Measurements from ENCODE around the gene LMBRD2.
"Not testable (repeated sequence)": the region's sequence is repeated elsewhere in the genome, so short reads cannot be mapped to it uniquely, and the experiment has no call there.

Gene LMBRD2

DNA sequence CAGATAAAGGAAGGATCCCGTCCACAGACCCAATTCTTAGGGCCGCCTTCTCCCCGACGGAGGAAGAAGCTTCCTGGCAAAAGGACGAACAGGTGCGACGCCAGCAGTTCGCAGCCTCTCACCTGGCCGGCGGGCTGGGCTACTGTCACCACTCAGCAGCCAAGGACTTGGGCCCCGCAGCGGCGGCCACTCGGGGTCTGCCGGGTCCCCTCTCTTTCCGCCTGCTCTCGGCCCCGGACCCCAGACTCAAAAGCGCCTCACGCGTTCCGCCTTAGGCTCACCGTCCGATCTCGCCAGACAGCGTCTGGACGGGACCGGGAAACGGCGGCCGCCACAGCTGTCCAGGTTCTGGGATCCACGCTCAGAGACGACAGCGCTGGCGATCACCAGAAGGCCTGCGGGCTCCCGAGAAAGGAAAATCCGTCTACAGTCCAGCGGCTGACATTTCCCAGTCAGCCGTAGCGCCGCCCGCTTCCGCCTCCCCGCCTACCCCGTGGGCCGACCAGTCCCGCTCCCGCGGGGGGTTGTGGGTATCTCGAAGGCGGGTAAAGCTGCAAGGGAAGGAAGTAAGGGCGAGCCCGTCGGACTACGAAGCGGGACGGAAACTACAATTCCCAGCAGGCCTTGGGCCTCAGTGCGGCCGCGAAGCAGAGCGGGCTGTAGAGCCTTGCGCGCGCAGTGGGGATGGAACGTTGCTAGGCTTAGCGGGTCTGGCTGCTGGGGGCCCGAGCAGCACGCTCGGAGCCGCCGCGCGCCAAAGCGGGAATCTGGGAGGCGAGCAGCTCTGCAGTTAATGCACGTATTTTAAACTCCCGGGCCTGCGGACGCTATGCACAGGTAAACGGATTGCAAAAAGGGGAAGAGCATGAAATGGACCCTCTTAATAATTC, at the start of gene LMBRD2, which contains the start of gene SKP2:
TSS of gene LMBRD2 (minus strand) at position 454 of the 890 bp plus-strand sequence. CDS start 8,538 bp downstream, outside the sequence.
TSS of gene SKP2 (plus strand) at position 678 of the 890 bp plus-strand sequence. CDS start at position 830, 152 bp downstream.
- DNase-seq = peak; percentile 96

DNA sequence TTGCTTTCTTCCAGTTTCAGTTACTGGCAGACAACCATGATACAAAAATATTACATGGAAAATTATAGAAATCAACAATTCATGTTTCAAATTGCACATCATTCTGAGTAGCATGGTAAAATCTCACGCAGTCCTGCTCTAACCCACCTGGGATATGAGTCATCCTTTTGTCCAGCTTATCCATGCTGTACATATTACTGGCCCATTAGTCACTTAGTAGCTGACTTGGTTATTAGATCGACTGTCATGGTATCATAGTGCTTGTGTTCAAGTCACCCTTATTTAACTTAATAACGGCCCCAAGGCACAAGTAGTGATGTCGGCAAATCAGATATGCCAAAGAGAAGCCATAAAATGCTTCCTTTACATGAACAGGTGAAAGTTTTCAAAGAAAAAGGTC, 48.8 kb upstream of the LMBRD2 start:
- no peak for DNase-seq

DNA sequence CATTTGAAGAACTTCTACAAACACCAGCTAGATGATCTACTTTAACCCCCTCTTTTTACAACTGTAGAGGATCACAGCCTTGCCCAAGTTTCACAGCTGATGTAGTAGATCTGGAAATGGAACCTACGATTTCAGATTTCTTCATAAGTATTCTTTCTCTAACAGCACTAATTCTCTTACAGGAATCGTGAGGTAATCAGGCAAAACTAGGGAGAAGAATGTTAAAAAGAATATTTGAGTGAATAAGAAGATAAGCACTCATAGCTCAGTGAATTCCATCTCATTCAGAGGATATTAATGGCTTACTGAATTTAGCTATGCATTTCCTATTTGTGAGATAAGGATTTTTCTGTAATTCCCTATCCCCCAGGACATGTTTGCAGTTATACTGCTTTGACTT, 47.9 kb upstream of the LMBRD2 start:
- no peak for DNase-seq

DNA sequence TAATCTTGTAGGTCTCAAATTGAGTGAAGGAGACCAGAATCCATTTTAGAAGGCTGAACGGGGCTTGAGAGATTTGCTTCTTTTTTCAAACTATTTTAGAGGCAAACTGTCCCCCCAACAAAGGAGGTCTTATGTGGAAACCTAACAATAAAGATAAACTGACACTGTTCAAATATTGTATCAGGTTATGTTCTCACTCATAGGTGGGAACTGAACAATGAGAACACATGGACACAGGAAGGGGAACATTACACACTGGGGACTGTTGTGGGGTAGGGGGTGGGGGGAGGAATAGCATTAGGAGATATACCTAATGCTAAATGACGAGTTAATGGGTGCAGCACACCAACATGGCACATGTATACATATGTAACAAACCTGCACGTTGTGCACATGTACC, 47.1 kb upstream of the LMBRD2 start:
- not testable (repeated sequence) for DNase-seq

DNA sequence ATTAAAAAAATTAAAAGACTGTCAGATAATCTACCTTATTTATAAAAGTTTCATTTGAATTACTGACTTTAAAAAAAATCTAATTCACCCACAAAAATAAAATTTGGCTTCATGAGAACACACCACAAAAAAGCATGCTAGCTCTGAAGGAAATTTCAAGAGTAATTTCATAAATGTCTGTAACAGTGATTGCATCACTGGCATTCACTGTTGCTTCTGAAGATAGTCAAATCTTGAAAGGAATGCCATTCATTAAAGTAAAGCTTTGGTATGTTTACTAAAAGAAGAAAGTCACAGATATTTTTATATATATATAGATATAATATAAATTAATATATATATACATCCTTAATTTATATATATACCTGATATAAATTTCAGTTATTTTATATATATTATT, 46.6 kb upstream of the LMBRD2 start:
- no peak for DNase-seq

DNA sequence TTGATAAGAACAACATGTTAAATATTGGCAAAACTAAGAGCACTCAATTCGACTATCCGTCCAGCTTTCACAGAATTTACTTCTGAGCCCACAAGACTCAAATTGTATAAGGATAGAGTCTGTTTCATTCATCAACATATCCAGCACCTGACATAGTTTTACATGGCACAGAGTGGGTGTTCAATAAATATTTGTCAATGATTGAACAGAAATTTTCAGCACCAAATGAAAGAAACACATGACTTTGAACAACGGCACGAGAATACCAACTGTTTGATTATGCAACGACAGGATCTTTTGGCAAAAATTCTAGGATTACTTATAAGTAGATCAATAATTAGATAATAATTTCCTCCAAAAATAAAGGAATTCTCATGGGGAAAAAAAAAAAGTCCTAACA, 42.1 kb upstream of the LMBRD2 start:
- DNase-seq = no peak

DNA sequence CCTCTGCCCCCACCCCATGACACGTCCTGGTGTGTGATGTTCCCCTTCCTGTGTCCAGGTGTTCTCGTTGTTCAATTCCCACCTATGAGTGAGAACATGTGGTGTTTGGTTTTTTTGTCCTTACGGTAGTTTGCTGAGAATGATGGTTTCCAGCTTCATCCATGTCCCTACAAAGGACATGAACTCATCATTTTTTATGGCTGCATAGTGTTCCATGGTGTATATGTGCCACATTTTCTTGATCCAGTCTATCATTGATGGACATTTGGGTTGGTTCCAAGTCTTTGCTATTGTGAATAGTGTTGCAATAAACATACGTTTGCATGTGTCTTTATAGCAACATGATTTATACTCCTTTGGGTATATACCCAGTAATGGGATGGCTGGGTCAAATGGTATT, 32.7 kb upstream of the LMBRD2 start:
- not testable (repeated sequence) for DNase-seq

DNA sequence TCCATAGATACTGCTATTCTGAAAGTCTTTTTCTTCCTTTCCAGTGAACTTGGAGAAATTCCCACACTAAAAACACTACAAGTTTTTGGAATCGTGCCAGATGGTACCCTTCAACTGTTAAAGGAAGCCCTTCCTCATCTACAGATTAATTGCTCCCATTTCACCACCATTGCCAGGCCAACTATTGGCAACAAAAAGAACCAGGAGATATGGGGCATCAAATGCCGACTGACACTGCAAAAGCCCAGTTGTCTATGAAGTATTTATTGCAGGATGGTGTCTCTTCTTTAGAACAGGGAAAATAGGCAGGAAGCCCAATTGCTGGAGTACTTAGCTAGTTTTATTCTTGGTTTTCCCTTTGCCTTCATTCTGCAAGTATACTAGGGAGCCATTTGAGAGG, 30.1 kb upstream of the LMBRD2 start:
- DNase-seq = no peak

DNA sequence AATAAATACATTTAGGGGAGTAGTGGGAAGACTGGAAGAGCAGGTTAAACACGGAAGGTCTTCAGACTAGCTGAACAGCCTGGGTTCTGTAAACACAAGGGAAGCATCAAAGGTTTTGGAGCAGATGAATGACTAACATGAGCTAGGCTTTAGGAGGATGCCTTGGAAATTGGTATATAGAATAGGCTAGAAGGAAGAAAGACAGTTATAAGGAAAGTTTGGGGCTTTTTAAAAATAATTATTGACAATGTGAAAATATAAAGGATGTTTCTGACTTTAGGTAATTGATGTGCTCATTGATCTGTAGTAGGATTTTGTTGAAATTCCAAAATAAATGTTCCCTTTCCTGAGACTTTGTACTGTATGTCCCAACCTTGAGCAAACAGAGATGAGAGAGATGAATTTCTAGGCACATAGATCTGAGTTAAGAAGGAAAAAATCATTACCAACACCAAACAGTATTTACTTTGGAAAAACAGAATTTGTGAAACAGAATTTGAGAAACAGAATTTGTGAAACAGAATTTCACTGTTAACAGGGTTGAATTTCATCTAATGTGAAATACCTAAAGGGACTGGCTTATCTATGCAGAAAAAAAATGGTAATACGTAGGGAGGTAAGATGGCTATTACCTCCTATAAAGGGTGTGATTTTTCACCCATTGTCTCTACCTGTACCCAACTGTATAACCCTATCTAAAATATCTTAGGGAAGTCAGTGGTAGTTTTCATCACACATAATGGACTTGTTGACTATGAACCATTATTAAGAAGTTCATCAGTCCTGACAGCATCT, 29.1 kb upstream of the LMBRD2 start:
- no peak for DNase-seq

DNA sequence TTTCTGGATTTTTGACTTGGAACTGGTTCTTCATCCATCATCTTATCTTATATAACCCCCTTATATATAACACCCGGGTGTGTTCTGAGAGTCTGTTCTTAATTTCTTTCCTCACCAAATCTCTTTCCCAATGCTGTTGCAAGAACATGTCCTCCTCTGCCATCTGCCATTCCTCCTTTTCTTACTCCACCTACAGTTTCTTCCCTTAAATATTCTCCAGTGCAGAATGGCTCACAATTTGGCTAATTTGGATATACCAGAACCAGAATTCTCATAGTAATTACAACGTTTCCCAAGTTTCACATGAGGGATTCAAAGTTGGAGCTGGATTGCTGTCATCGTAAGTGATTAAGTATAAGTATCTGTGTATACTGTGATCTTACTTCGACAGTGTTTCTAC, 28.3 kb upstream of the LMBRD2 start:
- no peak for DNase-seq

DNA sequence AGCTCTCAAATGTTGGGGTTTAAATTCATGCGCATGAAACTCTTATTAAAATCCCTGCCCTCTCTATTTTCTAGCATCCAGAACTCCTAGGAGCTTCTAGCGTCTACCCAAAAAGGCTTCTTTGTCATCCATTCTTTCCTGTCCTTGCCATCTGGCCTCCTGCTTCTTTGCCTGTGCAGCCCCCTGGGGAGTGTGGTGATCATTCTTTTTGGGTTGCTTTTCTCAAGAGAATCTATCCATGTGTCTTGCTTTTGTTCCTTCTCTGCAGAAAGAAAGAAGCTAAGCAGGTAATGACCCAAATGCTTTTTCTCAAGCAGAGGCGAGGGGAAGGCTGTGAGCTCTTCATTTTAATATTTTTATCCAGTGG, 26.8 kb upstream of the LMBRD2 start:
- DNase-seq = no peak

DNA sequence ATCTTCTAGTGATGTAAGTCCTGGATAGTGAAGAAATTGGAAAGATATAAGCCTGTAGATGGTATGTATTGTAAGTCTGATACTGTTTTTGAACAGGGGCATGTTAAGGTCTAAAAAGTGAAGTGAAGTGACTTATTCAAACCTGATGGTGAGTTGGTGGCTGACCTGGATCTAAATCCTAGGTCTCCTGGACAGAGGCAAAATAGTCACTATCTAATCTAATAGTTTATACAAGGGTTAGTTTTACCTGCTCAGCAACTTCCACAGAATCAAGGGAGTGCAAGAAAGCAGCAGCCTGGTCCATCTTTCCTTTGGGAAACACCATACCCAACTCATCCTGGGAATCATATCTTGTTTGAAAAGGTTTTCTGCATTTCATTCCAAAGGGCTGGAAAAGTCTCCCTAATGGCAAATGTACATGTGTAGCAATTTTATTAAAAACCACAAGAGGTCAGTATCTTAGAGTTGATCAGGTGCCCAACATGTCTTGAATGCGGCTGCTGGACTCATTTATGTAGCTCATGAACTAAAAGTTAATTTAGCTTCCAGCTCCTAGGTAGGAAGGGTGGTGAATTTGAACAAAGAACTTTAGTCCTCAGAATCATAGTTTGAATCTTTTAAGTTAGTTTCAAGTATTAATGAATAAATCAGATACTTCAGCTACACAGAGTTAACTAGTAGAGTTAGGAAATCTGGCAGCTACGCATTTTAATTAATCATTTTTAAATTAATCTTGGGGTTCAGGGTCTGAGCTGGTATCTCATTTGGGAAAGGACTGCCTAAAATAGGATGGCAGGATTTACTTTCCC, 26.2 kb upstream of the LMBRD2 start:
- DNase-seq = no peak

DNA sequence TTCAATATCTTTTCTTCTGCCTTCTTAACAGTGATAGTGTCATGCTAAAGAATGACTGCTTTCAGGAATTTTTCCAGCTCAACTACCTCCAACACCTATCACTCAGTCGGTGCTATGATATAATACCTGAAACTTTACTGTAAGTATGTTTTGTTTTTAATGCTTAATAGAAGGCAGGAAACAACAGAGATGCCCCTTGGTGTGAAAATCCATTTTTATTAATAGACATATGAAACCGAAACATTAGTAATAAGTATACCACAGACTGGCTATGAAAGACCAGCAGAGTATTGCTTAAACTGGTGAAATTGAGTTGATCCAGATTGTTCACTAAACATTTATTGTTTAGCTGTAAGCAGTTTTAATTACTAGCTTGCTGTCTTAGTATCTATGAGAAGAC, 25.5 kb upstream of the LMBRD2 start:
- DNase-seq = no peak

DNA sequence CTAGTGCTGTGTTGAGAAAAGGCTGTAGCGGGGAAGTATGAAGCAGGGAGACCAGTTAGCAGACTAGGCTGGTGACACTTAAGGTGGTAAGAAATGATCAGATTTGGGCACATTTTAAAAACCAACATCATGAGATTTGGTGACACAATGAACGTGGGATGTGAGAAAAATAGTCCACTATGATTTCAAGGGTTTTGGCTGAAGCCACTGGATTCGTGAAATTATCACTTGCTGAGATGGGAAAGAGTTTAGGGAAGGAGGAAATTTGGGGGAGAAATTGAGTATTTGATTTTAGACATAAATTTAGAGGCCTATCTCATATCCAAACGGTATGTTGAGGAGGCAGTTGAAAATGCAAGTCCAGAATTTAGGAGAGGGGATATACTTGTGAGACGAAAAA, 23.4 kb upstream of the LMBRD2 start:
- DNase-seq = no peak

DNA sequence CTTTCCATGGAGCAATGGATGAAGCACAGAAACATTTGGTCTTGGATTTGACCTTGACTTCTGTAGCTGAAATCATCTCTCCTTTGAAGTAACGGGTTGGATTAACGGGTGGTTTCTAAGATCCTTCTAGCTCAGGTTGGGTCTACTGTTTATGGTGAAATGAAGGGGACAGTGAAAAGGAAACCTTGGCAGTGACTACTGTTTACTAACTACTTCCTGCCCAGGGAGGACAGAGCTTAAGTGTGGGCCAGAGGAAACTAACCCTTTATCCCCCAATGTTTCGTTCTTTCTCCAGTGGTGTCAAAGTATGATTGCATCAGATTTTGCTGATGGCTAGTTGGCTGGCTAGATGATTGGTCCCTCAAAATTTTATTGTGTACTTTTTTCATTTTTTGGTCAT, 22.4 kb upstream of the LMBRD2 start:
- no peak for DNase-seq

DNA sequence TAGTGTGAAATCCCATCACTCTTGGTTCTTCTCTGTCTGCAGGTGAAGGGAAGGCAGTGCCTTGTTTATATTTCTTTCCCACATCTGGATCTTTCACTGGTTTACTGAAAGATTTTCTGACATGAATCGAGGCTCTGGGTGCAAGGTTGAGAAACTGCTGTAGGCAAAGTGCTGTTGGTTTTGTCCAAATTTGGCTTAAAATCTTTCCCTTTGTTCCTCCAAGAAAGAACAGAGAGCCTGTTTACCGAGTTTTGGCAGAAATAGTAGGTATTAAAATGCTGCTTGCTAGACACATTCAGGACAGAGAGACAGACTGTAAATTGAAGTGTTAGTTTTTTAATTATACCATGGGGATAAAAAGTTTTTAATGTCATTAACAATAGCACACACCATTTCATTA, 21.7 kb upstream of the LMBRD2 start:
- no peak for DNase-seq

DNA sequence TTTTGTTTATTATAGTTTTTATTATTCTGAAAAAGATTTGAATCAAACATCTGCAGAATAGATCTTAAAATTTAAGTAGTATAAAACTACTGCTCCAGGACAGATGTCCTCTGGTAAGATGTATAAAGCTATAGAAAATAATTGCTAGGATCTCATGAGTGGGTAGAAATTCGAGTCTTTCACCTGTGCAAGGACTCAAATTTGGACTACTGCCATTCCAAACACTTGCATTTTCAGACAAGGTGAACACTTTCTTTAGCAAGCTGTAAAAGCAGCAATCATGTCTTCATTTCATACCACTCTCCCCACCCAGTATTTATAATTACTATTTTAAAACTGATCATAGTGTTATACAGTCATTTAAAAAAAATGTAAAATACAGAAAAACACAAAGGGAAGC, 20.9 kb upstream of the LMBRD2 start:
- no peak for DNase-seq

DNA sequence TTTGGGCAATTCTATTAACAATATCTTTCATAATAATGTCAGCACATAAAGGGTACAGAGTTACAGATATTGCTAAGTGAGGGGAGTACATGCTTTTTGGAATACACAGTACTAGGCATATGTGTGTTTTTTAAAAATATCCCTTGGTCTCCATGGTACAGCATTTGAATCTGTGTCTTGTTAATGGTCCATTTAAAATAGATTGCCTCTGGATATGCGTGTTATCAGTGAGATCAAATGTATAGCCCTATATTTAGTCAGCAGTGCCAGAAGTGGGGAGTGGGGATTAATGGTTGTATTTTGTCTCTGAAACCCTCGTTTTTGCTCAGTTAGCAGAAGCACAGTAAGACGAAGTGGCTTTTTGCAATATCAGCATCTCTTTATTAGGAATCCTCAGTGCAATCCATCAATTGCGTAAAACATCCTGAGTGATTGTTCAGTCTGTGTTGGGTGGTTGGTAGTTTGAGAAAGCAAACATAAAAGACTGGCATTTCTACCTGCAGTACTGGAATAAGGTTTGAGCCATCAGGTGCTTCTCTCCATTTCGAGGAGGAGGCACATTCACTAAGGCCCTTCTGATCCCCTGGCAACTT, 19.2 kb upstream of the LMBRD2 start:
- DNase-seq = no peak

DNA sequence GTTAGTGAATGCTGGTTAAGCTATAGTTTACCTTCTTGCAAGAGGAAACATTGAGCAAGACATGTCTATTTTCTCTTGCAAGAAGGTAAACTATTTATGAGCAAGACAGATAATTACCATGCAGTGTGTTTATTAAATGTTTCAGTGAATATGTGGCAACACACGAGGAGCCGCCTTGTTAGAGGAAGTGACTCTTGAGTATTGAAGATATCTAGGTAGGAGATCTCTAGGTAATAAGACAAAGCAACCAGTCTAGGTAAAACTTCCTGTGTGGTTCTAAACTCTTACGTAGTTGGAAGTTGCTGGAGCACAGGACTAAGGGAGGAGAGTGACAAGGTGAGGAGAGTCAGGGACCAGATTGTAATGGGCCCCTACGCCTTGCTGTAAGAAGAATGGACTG, 17.1 kb upstream of the LMBRD2 start:
- DNase-seq = no peak

DNA sequence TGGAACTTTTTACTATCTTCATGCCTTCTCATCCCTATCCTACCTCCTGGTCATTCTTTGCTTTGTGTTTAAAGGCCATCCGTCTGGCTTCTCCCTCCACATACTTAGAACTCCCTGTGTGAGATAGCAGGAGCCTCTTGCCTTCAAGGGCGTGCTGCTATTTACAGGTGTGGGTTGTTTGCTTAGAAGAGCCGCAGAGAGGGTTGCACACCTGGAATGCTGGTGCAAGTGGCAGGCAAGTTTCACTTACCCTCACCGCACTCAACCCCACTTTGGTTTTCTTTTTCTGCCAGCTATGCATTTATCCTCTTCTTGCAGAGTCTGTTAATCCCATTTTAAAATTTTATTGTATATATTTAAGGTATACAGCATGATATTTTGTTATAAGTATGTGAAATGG, 12.8 kb upstream of the LMBRD2 start:
- DNase-seq = no peak

DNA sequence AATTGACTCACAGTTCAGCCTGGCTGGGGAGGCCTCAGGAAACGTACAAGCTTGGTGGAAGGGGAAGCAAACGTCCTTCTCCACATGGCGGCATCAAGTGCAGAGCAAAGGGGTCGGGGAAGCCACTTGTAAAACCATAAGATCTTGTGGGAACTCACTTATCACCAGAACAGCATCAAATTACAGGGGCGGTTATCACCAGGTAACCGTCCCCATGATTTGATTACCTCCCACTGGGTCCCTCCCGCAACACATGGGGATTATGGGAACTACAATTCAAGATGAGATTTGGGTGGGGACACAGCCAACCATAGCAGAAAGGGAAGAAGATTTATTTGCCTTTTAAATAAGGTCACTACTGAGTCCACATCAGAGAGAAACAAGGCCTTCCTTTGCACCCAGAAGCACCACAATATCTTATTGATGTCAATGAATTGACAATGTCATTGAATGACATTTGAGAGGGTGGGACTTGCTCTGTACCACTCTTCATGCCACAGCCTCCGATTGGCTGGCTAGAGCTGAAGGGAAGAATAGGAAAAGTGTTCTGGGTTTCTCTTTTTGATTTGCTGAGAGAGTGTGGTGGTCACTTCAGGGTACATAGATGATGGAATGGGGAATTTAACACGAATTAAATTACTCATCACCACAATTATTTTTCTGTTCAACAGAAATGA, 11.3 kb upstream of the LMBRD2 start:
- DNase-seq = no peak

DNA sequence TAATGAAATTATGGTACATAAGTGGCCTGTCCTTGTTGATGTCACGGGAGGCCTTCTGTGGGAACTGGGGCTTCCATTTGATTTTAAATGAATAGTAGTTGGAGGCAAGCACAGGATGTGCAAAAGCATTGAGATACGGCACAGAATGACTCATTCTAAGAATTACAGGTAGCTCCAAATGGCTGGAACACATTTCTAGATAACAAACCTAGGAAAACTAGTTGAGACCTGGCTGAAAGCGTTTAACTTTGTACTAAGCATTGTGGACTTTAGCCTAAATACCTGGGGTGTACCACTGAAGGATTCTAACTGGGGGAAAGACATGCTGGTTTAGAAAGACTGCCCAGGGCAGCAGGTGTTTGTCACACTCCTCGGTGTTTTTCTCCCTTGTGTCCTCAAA, 9.7 kb upstream of the LMBRD2 start:
- no peak for DNase-seq
